KMS-11 (cell line): ENCODE measurements around the gene LASP1.

Experiments used
- H2AFZ ChIP-seq: fragments of 200-600 bp; sonication (generic); 2 replicates; pipeline ENCODE4 v1.6.1; 2016; ENCODE audit warnings: antibody characterized with exemption, mixed run types, low read depth
- H3K27ac ChIP-seq: fragments of 200-600 bp; sonication (generic); 2 replicates; pipeline ENCODE4 v1.6.1; 2016; ENCODE audit warnings: mild to moderate bottlenecking, mixed run types
- H3K27me3 ChIP-seq: fragments of 200-600 bp; sonication (generic); 2 replicates; pipeline ENCODE4 v1.6.1; 2017; ENCODE audit warnings: mild to moderate bottlenecking, low read depth, mixed run types, moderate library complexity; ENCODE audit not compliant: insufficient read depth
- H3K36me3 ChIP-seq: fragments of 200-600 bp; sonication (generic); 2 replicates; pipeline ENCODE4 v1.6.1; 2017; ENCODE audit warnings: mild to moderate bottlenecking, mixed run types; ENCODE audit not compliant: insufficient read depth
- H3K4me1 ChIP-seq: fragments of 200-600 bp; sonication (generic); 2 replicates; pipeline ENCODE4 v1.6.1; 2016; ENCODE audit warnings: mild to moderate bottlenecking, low read depth, mixed run types; ENCODE audit not compliant: poor library complexity, severe bottlenecking
- H3K4me2 ChIP-seq: fragments of 200-600 bp; sonication (generic); 2 replicates; pipeline ENCODE4 v1.7.0; 2016; ENCODE audit warnings: mild to moderate bottlenecking, mixed run types
- H3K4me3 ChIP-seq: fragments of 200-600 bp; sonication (generic); IDR thresholded peaks from 2 replicates; pipeline ENCODE4 v1.6.1; 2017; ENCODE audit warnings: low read depth, low read length, mixed read lengths; ENCODE audit not compliant: insufficient read depth
- H3K79me2 ChIP-seq: fragments of 200-600 bp; sonication (generic); 2 replicates; pipeline ENCODE4 v1.6.1; 2016; ENCODE audit warnings: low read depth, mixed run types; ENCODE audit not compliant: insufficient read depth
- H3K9ac ChIP-seq: fragments of 200-600 bp; sonication (generic); 2 replicates; pipeline ENCODE4 v1.6.1; 2016; ENCODE audit warnings: mild to moderate bottlenecking, mixed run types
- H4K20me1 ChIP-seq: fragments of 200-600 bp; sonication (generic); 2 replicates; pipeline ENCODE4 v1.6.1; 2016; ENCODE audit warnings: mild to moderate bottlenecking, mixed run types; ENCODE audit not compliant: insufficient read depth
- TF ChIP-seq, protein P1 (sequence below): fragments of 200-600 bp; sonication (generic); conservative IDR thresholded peaks from 2 replicates; pipeline ENCODE4 v1.6.1; 2017; ENCODE audit warnings: low read depth, mild to moderate bottlenecking, antibody characterized with exemption, low read length, moderate library complexity, mixed read lengths

The LASP1 gene

DNA sequence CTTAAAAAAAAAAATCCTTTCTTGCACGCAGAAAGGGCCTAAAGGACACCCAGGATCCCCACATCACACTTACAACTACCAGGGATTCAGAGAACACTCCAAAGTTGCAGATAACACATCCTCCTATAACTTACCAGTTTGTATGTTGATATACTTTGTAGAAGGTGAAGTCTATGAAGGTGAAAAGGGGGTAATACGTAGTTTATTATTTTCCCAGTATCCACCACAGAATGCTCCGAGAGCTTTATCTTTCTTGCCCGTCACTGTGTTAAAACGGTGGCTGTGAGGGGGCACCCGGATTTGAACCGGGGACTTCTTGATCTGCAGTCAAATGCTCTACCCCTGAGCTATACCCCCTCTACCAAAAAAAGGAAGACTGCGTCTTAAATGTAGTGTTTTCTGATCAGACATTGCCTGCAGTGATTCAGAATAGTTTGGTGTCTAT, 8.4 kb upstream of the LASP1 start:
- H3K79me2 ChIP-seq = no peaks in the 10 kb centered on the region
- no peak overlapping the region for H3K9ac ChIP-seq
- H3K4me2 ChIP-seq = no peak overlapping the region
- H2AFZ ChIP-seq = no peak overlapping the region
- no peaks in the 10 kb centered on the region for H3K27me3 ChIP-seq
- TF ChIP-seq, protein P1, sequence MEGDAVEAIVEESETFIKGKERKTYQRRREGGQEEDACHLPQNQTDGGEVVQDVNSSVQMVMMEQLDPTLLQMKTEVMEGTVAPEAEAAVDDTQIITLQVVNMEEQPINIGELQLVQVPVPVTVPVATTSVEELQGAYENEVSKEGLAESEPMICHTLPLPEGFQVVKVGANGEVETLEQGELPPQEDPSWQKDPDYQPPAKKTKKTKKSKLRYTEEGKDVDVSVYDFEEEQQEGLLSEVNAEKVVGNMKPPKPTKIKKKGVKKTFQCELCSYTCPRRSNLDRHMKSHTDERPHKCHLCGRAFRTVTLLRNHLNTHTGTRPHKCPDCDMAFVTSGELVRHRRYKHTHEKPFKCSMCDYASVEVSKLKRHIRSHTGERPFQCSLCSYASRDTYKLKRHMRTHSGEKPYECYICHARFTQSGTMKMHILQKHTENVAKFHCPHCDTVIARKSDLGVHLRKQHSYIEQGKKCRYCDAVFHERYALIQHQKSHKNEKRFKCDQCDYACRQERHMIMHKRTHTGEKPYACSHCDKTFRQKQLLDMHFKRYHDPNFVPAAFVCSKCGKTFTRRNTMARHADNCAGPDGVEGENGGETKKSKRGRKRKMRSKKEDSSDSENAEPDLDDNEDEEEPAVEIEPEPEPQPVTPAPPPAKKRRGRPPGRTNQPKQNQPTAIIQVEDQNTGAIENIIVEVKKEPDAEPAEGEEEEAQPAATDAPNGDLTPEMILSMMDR = no peak
- H3K27ac ChIP-seq = no peak overlapping the region
- H3K36me3 ChIP-seq = no peaks in the 10 kb centered on the region
- H3K4me3 ChIP-seq = no peak overlapping the region
- no peaks in the 10 kb centered on the region for H3K4me1 ChIP-seq
- no peaks in the 10 kb centered on the region for H4K20me1 ChIP-seq

- H3K27ac ChIP-seq = no peak overlapping the region
- TF ChIP-seq, protein P1 = no peak
- H3K4me3 ChIP-seq = no peak overlapping the region
- H3K4me1 ChIP-seq = no peaks in the 10 kb centered on the region
- H4K20me1 ChIP-seq = no peaks in the 10 kb centered on the region
- no peak overlapping the region for H2AFZ ChIP-seq
- no peak overlapping the region for H3K9ac ChIP-seq
- H3K27me3 ChIP-seq = no peaks in the 10 kb centered on the region
- H3K36me3 ChIP-seq = no peaks in the 10 kb centered on the region
- no peak overlapping the region for H3K4me2 ChIP-seq
- no peaks in the 10 kb centered on the region for H3K79me2 ChIP-seq
Measured at GRCh38 chr17:38864636-38865398, 5.0 kb upstream of the LASP1 start.

GRCh38 chr17:38867179-38867967, 2.5 kb upstream of the LASP1 start:
- Histone ChIP-seq H3K9ac (peak overlapping the region; percentile 35; the same call in 1 of the 2 replicates), H3K4me2 (peak overlapping the region; percentile 88), H3K4me3 (no peak overlapping the region), H4K20me1 (no peaks in the 10 kb centered on the region), H3K79me2 (peaks cover 17% of the 10 kb centered on the region), H3K4me1 (peaks cover 11% of the 10 kb centered on the region), H3K36me3 (no peaks in the 10 kb centered on the region), H3K27me3 (no peaks in the 10 kb centered on the region), H3K27ac (peak overlapping the region; percentile 74), H2AFZ (peak overlapping the region; percentile 55)
- TF ChIP-seq, protein P1 = 0 out of 2 replicates have a peak, but pooled peaks have one; percentile 12

GRCh38 chr17:38867968-38868816, 1.7 kb upstream of the LASP1 start:
- Histone ChIP-seq H3K4me3 (no peak overlapping the region), H2AFZ (peak overlapping the region; percentile 55), H3K27ac (peak overlapping the region; percentile 74), H3K4me2 (peak overlapping the region; percentile 88), H4K20me1 (no peaks in the 10 kb centered on the region), H3K79me2 (peaks cover 26% of the 10 kb centered on the region), H3K4me1 (peaks cover 19% of the 10 kb centered on the region), H3K9ac (peak overlapping the region; percentile 35; the same call in 1 of the 2 replicates), H3K36me3 (no peaks in the 10 kb centered on the region), H3K27me3 (no peaks in the 10 kb centered on the region)
- TF ChIP-seq, protein P1 = peak; percentile 1; the same call in 1 of the 2 replicates
